MM.1S (cell line): ENCODE results near the gene INTS7.

Experiments
- DNase-seq: peaks from one replicate; pipeline ENCODE4 v3.0.0-alpha.2; 2015
- H2AFZ ChIP-seq: fragments of 300-600 bp; sonication (generic); 2 replicates; pipeline ENCODE4 v1.6.0; 2016; ENCODE audit warnings: antibody characterized with exemption, low read length
- H3F3A ChIP-seq: fragments of 300-600 bp; sonication (generic); 2 replicates; pipeline ENCODE4 v1.6.1; 2016; ENCODE audit warnings: mild to moderate bottlenecking, antibody characterized with exemption, low read length, moderate library complexity, mixed read lengths; ENCODE audit not compliant: insufficient read depth
- H3K27ac ChIP-seq: fragments of 300-600 bp; sonication (generic); 2 replicates; pipeline ENCODE4 v1.5.1; 2016; ENCODE audit warnings: mild to moderate bottlenecking, low read length
- H3K27me3 ChIP-seq: fragments of 300-600 bp; sonication (generic); replicated peaks from 2 replicates; pipeline ENCODE4 v1.6.0; 2016; ENCODE audit warnings: low read length; ENCODE audit not compliant: insufficient read depth
- H3K36me3 ChIP-seq: fragments of 300-600 bp; sonication (generic); replicated peaks from 2 replicates; pipeline ENCODE4 v1.6.1; 2016; ENCODE audit warnings: mild to moderate bottlenecking, low read length, mixed read lengths; ENCODE audit not compliant: insufficient read depth
- H3K4me1 ChIP-seq: fragments of 300-600 bp; sonication (generic); 2 replicates; pipeline ENCODE4 v1.6.1; 2016; ENCODE audit warnings: low read length, mixed read lengths
- H3K4me2 ChIP-seq: fragments of 300-600 bp; sonication (generic); 2 replicates; pipeline ENCODE4 v1.6.0; 2016; ENCODE audit warnings: low read depth, low read length
- H3K4me3 ChIP-seq: fragments of 300-600 bp; sonication (generic); 2 replicates; pipeline ENCODE4 v1.5.1; 2016; ENCODE audit warnings: low read length, mixed read lengths
- H3K79me2 ChIP-seq: fragments of 300-600 bp; sonication (generic); 2 replicates; pipeline ENCODE4 v1.6.1; 2016; ENCODE audit warnings: mixed run types, low read length, mixed read lengths
- H3K9ac ChIP-seq: fragments of 300-600 bp; sonication (generic); 2 replicates; pipeline ENCODE4 v1.6.1; 2016; ENCODE audit warnings: low read length, mixed read lengths
- H3K9me2 ChIP-seq: fragments of 300-600 bp; sonication (generic); replicated peaks from 2 replicates; pipeline ENCODE4 v1.6.1; 2016; ENCODE audit warnings: mild to moderate bottlenecking, low read length, mixed read lengths; ENCODE audit not compliant: insufficient read depth
- H3K9me3 ChIP-seq: fragments of 300-600 bp; sonication (generic); replicated peaks from 2 replicates; pipeline ENCODE4 v1.6.1; 2016; ENCODE audit warnings: mild to moderate bottlenecking, low read length, mixed read lengths; ENCODE audit not compliant: insufficient read depth
- H4K20me1 ChIP-seq: fragments of 300-600 bp; sonication (generic); 2 replicates; pipeline ENCODE4 v1.6.1; 2016; ENCODE audit warnings: mild to moderate bottlenecking, low read length, moderate library complexity, mixed read lengths; ENCODE audit not compliant: insufficient read depth
- CTCF ChIP-seq: fragments of 300-600 bp; sonication (generic); IDR thresholded peaks from 2 replicates; pipeline ENCODE4 v1.5.1; 2016; ENCODE audit warnings: antibody characterized with exemption, low read length, mixed read lengths
- EZH2 ChIP-seq: fragments of 300-600 bp; sonication (generic); optimal IDR thresholded peaks from 2 replicates; pipeline ENCODE3; 2017; ENCODE audit warnings: low read depth, mild to moderate bottlenecking, antibody characterized with exemption, low read length, mixed read lengths
- EZH2phosphoT487 ChIP-seq: fragments of 300-600 bp; sonication (generic); IDR thresholded peaks from 2 replicates; pipeline ENCODE4 v1.6.1; 2018; ENCODE audit warnings: antibody characterized with exemption, low read length

Gene INTS7

GRCh38 chr1:211986628-211987254, 48.6 kb downstream of the INTS7 start:
- no peak overlapping the region for H3K4me2 ChIP-seq
- 0 out of 2 replicates have a peak, but pooled peaks cover 7% of the 10 kb centered on the region for H3K79me2 ChIP-seq
- no peaks in the 10 kb centered on the region for H3K27me3 ChIP-seq
- no peak overlapping the region for H2AFZ ChIP-seq
- H3K9ac ChIP-seq = no peak overlapping the region
- no peak overlapping the region for H3K4me3 ChIP-seq
- H3K9me2 ChIP-seq = no peaks in the 10 kb centered on the region
- no peak for TF ChIP-seq CTCF
- no peak for TF ChIP-seq EZH2
- TF ChIP-seq EZH2phosphoT487 = no peak
- H3K9me3 ChIP-seq = no peaks in the 10 kb centered on the region
- no peak for DNase-seq
- peaks cover 9% of the 10 kb centered on the region for H3K4me1 ChIP-seq
- H3K36me3 ChIP-seq = peaks cover 8% of the 10 kb centered on the region; the same call in 1 of the 2 replicates
- no peak overlapping the region for H3K27ac ChIP-seq
- no peaks in the 10 kb centered on the region for H4K20me1 ChIP-seq
- H3F3A ChIP-seq = no peaks in the 10 kb centered on the region

GRCh38 chr1:211985556-211986264, 49.6 kb downstream of the INTS7 start:
- Histone ChIP-seq H3K27ac (no peak overlapping the region), H4K20me1 (no peaks in the 10 kb centered on the region), H3K4me2 (no peak overlapping the region), H3K4me1 (peaks cover 14% of the 10 kb centered on the region), H3K9ac (no peak overlapping the region), H3F3A (no peaks in the 10 kb centered on the region), H3K79me2 (0 out of 2 replicates have a peak, but pooled peaks cover 4% of the 10 kb centered on the region), H3K9me3 (no peaks in the 10 kb centered on the region), H3K27me3 (no peaks in the 10 kb centered on the region), H3K4me3 (no peak overlapping the region), H3K9me2 (no peaks in the 10 kb centered on the region), H3K36me3 (peaks cover 8% of the 10 kb centered on the region; the same call in 1 of the 2 replicates), H2AFZ (no peak overlapping the region)
- no peak for TF ChIP-seq CTCF
- no peak for TF ChIP-seq EZH2
- TF ChIP-seq EZH2phosphoT487 = no peak
- DNase-seq = peak; percentile 15

GRCh38 chr1:211978596-211978995, 56.8 kb downstream of the INTS7 start:
- Histone ChIP-seq H3F3A (no peaks in the 10 kb centered on the region), H3K4me1 (peaks cover 19% of the 10 kb centered on the region), H2AFZ (no peak overlapping the region), H4K20me1 (no peaks in the 10 kb centered on the region), H3K9me3 (no peaks in the 10 kb centered on the region), H3K27ac (no peak overlapping the region), H3K36me3 (peaks cover 13% of the 10 kb centered on the region; the same call in 1 of the 2 replicates), H3K4me3 (no peak overlapping the region), H3K9ac (no peak overlapping the region), H3K79me2 (no peaks in the 10 kb centered on the region), H3K4me2 (no peak overlapping the region), H3K9me2 (no peaks in the 10 kb centered on the region), H3K27me3 (no peaks in the 10 kb centered on the region)
- TF ChIP-seq CTCF = no peak
- no peak for TF ChIP-seq EZH2
- no peak for TF ChIP-seq EZH2phosphoT487
- no peak for DNase-seq
